GM18873 (cell line): ENCODE results near the gene LTBP4.
"Not testable (repeated sequence)": the region's sequence is repeated elsewhere in the genome, so short reads cannot be mapped to it uniquely, and the experiment has no call there.

Experiments used
- ATAC-seq: cut with Tn5 transposase; IDR thresholded peaks from one replicate; pipeline ENCODE4 v1.9.1; 2021; ENCODE audit warnings: mild to moderate bottlenecking, moderate library complexity, moderate number of reproducible peaks; ENCODE audit not compliant: unreplicated experiment, low FRiP score

Gene LTBP4

GRCh38 chr19:40601134-40601974, at the start of gene LTBP4:
LTBP4 (plus strand) TSS chr19:40601369; CDS start chr19:40601388, 19 bp downstream.
- ATAC-seq, result no peak

GRCh38 chr19:40552848-40553247, 48.3 kb upstream of the LTBP4 start:
- ATAC-seq, result no peak

- no peak for ATAC-seq
These were observed 47.0 kb upstream of the LTBP4 start for GRCh38 chr19:40553885-40554857.

GRCh38 chr19:40555978-40556689, 45.0 kb upstream of the LTBP4 start:
- ATAC-seq, result no peak

- no peak for ATAC-seq
These were observed 44.1 kb upstream of the LTBP4 start for GRCh38 chr19:40556953-40557530.

- no peak for ATAC-seq
These were observed 41.8 kb upstream of the LTBP4 start for GRCh38 chr19:40559394-40559793.

GRCh38 chr19:40560092-40560507, 41.1 kb upstream of the LTBP4 start:
- ATAC-seq, result no peak

GRCh38 chr19:40561947-40562346, 39.2 kb upstream of the LTBP4 start:
- ATAC-seq, result no peak

- ATAC-seq, result not testable (repeated sequence)
These were observed 36.6 kb upstream of the LTBP4 start for GRCh38 chr19:40564535-40564934.

- no peak for ATAC-seq
These were observed 35.8 kb upstream of the LTBP4 start for GRCh38 chr19:40565355-40565754.

GRCh38 chr19:40565910-40566495, 35.2 kb upstream of the LTBP4 start:
- no peak for ATAC-seq

- no peak for ATAC-seq
These were observed 34.0 kb upstream of the LTBP4 start for GRCh38 chr19:40567040-40567749.

GRCh38 chr19:40567750-40568494, 33.2 kb upstream of the LTBP4 start:
- ATAC-seq, result no peak

GRCh38 chr19:40570313-40571004, 30.7 kb upstream of the LTBP4 start:
- ATAC-seq, result peak; percentile 81

- ATAC-seq, result no peak
These were observed 30.2 kb upstream of the LTBP4 start for GRCh38 chr19:40571005-40571318.

- ATAC-seq, result no peak
These were observed 29.2 kb upstream of the LTBP4 start for GRCh38 chr19:40571831-40572495.

- no peak for ATAC-seq
These were observed 25.8 kb upstream of the LTBP4 start for GRCh38 chr19:40575326-40575725.
